ENCODE data around the gene NFX1.

NFX1 gene

GRCh38 chr9:33287087-33287490, 3.2 kb upstream of the NFX1 start:
- no peak overlapping the region for H2BK15ac ChIP-seq (replicated peaks; ENCODE audit: low read depth)
- peaks cover 14% of the 10 kb centered on the region for H3K79me2 ChIP-seq (ENCODE audit: control insufficient read depth, insufficient read depth, low read length)
- H2AK5ac ChIP-seq (ENCODE audit: low read length), result no peak overlapping the region
- H3K4me3 ChIP-seq (ENCODE audit: low read length), result no peak overlapping the region
- no peak overlapping the region for H2BK5ac ChIP-seq (ENCODE audit: low read length)
- H4K5ac ChIP-seq (ENCODE audit: low read length), result no peak overlapping the region
- no peak overlapping the region for H2BK120ac ChIP-seq (ENCODE audit: low read depth, low read length)
- no peak overlapping the region for H3K4me2 ChIP-seq (ENCODE audit: low read length)
- WGBS (ENCODE audit: extremely low coverage, insufficient coverage, low lambda C conversion rate), result no CpG with 5 or more reads among the region's 4 CpGs
- H4K8ac ChIP-seq (ENCODE audit: low read depth, low read length), result no peak overlapping the region
- peaks cover 3% of the 10 kb centered on the region for H3K79me1 ChIP-seq (ENCODE audit: low read length)
- no peak overlapping the region for H3K18ac ChIP-seq (ENCODE audit: low read length)
- no peaks in the 10 kb centered on the region for H3K36me3 ChIP-seq (ENCODE audit: control insufficient read depth, insufficient read depth, low read length)
- H3K27me3 ChIP-seq (ENCODE audit: insufficient read depth, low read length, poor library complexity), result no peaks in the 10 kb centered on the region
- no peaks in the 10 kb centered on the region for H3K4me1 ChIP-seq (ENCODE audit: control insufficient read depth, low read depth, low read length)
- no peak overlapping the region for H3K4ac ChIP-seq (ENCODE audit: low read depth, low read length)
- no peak overlapping the region for H3K56ac ChIP-seq (ENCODE audit: low read length)
- DNase-seq, result peak; percentile 72
- H3K23ac ChIP-seq (ENCODE audit: low read length), result no peak overlapping the region
- no peak overlapping the region for H3K27ac ChIP-seq (ENCODE audit: low read depth, low read length)
- no peak overlapping the region for H3K9ac ChIP-seq (ENCODE audit: low read length)

- Histone ChIP-seq H3K4me1 (ENCODE audit: control insufficient read depth, low read depth, low read length) (no peaks in the 10 kb centered on the region), H3K4me3 (ENCODE audit: low read length) (no peak overlapping the region), H2BK5ac (ENCODE audit: low read length) (no peak overlapping the region), H2BK15ac (replicated peaks; ENCODE audit: low read depth) (no peak overlapping the region), H2AK5ac (ENCODE audit: low read length) (no peak overlapping the region), H3K23ac (ENCODE audit: low read length) (no peak overlapping the region), H3K56ac (ENCODE audit: low read length) (no peak overlapping the region), H3K9ac (ENCODE audit: low read length) (no peak overlapping the region), H2BK120ac (ENCODE audit: low read depth, low read length) (no peak overlapping the region), H4K5ac (ENCODE audit: low read length) (no peak overlapping the region), H3K27me3 (ENCODE audit: insufficient read depth, low read length, poor library complexity) (no peaks in the 10 kb centered on the region), H3K4me2 (ENCODE audit: low read length) (no peak overlapping the region), H3K36me3 (ENCODE audit: control insufficient read depth, insufficient read depth, low read length) (peaks cover 2% of the 10 kb centered on the region), H3K18ac (ENCODE audit: low read length) (no peak overlapping the region), H3K4ac (ENCODE audit: low read depth, low read length) (no peak overlapping the region), H3K79me1 (ENCODE audit: low read length) (peaks cover 14% of the 10 kb centered on the region), H4K8ac (ENCODE audit: low read depth, low read length) (no peak overlapping the region), H3K79me2 (ENCODE audit: control insufficient read depth, insufficient read depth, low read length) (peaks cover 25% of the 10 kb centered on the region), H3K27ac (ENCODE audit: low read depth, low read length) (no peak overlapping the region)
- WGBS (ENCODE audit: extremely low coverage, insufficient coverage, low lambda C conversion rate), result no CpG with 5 or more reads among the region's 4 CpGs
- no peak for DNase-seq
Observed at GRCh38 chr9:33288235-33288634, 2.1 kb upstream of the NFX1 start.

- Histone ChIP-seq H3K79me1 (ENCODE audit: low read length) (peaks cover 16% of the 10 kb centered on the region), H4K8ac (ENCODE audit: low read depth, low read length) (no peak overlapping the region), H3K18ac (ENCODE audit: low read length) (no peak overlapping the region), H2BK15ac (replicated peaks; ENCODE audit: low read depth) (no peak overlapping the region), H3K56ac (ENCODE audit: low read length) (no peak overlapping the region), H2AK5ac (ENCODE audit: low read length) (no peak overlapping the region), H3K27me3 (ENCODE audit: insufficient read depth, low read length, poor library complexity) (no peaks in the 10 kb centered on the region), H3K9ac (ENCODE audit: low read length) (no peak overlapping the region), H3K4ac (ENCODE audit: low read depth, low read length) (peak overlapping the region; percentile 41), H3K27ac (ENCODE audit: low read depth, low read length) (no peak overlapping the region), H3K36me3 (ENCODE audit: control insufficient read depth, insufficient read depth, low read length) (peaks cover 2% of the 10 kb centered on the region), H2BK120ac (ENCODE audit: low read depth, low read length) (no peak overlapping the region), H3K4me1 (ENCODE audit: control insufficient read depth, low read depth, low read length) (no peaks in the 10 kb centered on the region), H3K4me3 (ENCODE audit: low read length) (no peak overlapping the region), H3K79me2 (ENCODE audit: control insufficient read depth, insufficient read depth, low read length) (peaks cover 29% of the 10 kb centered on the region), H4K5ac (ENCODE audit: low read length) (no peak overlapping the region), H2BK5ac (ENCODE audit: low read length) (no peak overlapping the region), H3K4me2 (ENCODE audit: low read length) (no peak overlapping the region), H3K23ac (ENCODE audit: low read length) (no peak overlapping the region)
- DNase-seq, result no peak
- no CpG with 5 or more reads among the region's 14 CpGs for WGBS (ENCODE audit: extremely low coverage, insufficient coverage, low lambda C conversion rate)
Observed at GRCh38 chr9:33288828-33289483, 1.4 kb upstream of the NFX1 start.

- DNase-seq, result peak; percentile 18
Observed at GRCh38 chr9:33289496-33289895, 820 bp upstream of the NFX1 start.

GRCh38 chr9:33289936-33290246, 425 bp upstream of the NFX1 start:
- Histone ChIP-seq H2BK15ac (replicated peaks; ENCODE audit: low read depth) (no peak overlapping the region), H3K27me3 (ENCODE audit: insufficient read depth, low read length, poor library complexity) (no peaks in the 10 kb centered on the region), H3K18ac (ENCODE audit: low read length) (peak overlapping the region; percentile 69), H3K56ac (ENCODE audit: low read length) (peak overlapping the region; percentile 89), H3K9ac (ENCODE audit: low read length) (peak overlapping the region; percentile 85), H2BK120ac (ENCODE audit: low read depth, low read length) (no peak overlapping the region), H2BK5ac (ENCODE audit: low read length) (peak overlapping the region; percentile 55), H3K23ac (ENCODE audit: low read length) (no peak overlapping the region), H3K4ac (ENCODE audit: low read depth, low read length) (peak overlapping the region; percentile 41), H3K79me1 (ENCODE audit: low read length) (peaks cover 19% of the 10 kb centered on the region), H2AK5ac (ENCODE audit: low read length) (no peak overlapping the region), H3K4me2 (ENCODE audit: low read length) (peak overlapping the region; percentile 43), H3K36me3 (ENCODE audit: control insufficient read depth, insufficient read depth, low read length) (peaks cover 6% of the 10 kb centered on the region), H4K8ac (ENCODE audit: low read depth, low read length) (no peak overlapping the region), H3K79me2 (ENCODE audit: control insufficient read depth, insufficient read depth, low read length) (peaks cover 35% of the 10 kb centered on the region), H3K27ac (ENCODE audit: low read depth, low read length) (peak overlapping the region; percentile 53), H4K5ac (ENCODE audit: low read length) (peak overlapping the region; percentile 44), H3K4me1 (ENCODE audit: control insufficient read depth, low read depth, low read length) (no peaks in the 10 kb centered on the region), H3K4me3 (ENCODE audit: low read length) (peak overlapping the region; percentile 63)
- DNase-seq, result no peak
- no CpG with 5 or more reads among the region's 14 CpGs for WGBS (ENCODE audit: extremely low coverage, insufficient coverage, low lambda C conversion rate)

More at GRCh38 chr9:33289496-33289895, 820 bp upstream of the NFX1 start:
- no peak overlapping the region for H3K23ac ChIP-seq (ENCODE audit: low read length)
- H3K36me3 ChIP-seq (ENCODE audit: control insufficient read depth, insufficient read depth, low read length), result peaks cover 4% of the 10 kb centered on the region
- H3K4me1 ChIP-seq (ENCODE audit: control insufficient read depth, low read depth, low read length), result no peaks in the 10 kb centered on the region
- H3K4me2 ChIP-seq (ENCODE audit: low read length), result no peak overlapping the region
- H3K4me3 ChIP-seq (ENCODE audit: low read length), result no peak overlapping the region
- no peak overlapping the region for H4K5ac ChIP-seq (ENCODE audit: low read length)
- no peak overlapping the region for H2BK120ac ChIP-seq (ENCODE audit: low read depth, low read length)
- peak overlapping the region; percentile 69 for H3K18ac ChIP-seq (ENCODE audit: low read length)
- H3K56ac ChIP-seq (ENCODE audit: low read length), result peak overlapping the region; percentile 89
- H2BK15ac ChIP-seq (replicated peaks; ENCODE audit: low read depth), result no peak overlapping the region
- H2BK5ac ChIP-seq (ENCODE audit: low read length), result no peak overlapping the region
- peak overlapping the region; percentile 40 for H3K9ac ChIP-seq (ENCODE audit: low read length)
- no peak overlapping the region for H4K8ac ChIP-seq (ENCODE audit: low read depth, low read length)
- H3K27ac ChIP-seq (ENCODE audit: low read depth, low read length), result no peak overlapping the region
- WGBS (ENCODE audit: extremely low coverage, insufficient coverage, low lambda C conversion rate), result no CpG with 5 or more reads among the region's 12 CpGs
- H3K27me3 ChIP-seq (ENCODE audit: insufficient read depth, low read length, poor library complexity), result no peaks in the 10 kb centered on the region
- peaks cover 17% of the 10 kb centered on the region for H3K79me1 ChIP-seq (ENCODE audit: low read length)
- H3K79me2 ChIP-seq (ENCODE audit: control insufficient read depth, insufficient read depth, low read length), result peaks cover 32% of the 10 kb centered on the region
- peak overlapping the region; percentile 41 for H3K4ac ChIP-seq (ENCODE audit: low read depth, low read length)
- H2AK5ac ChIP-seq (ENCODE audit: low read length), result no peak overlapping the region

GRCh38 chr9:33291031-33291397, 698 bp downstream of the NFX1 start:
- Histone ChIP-seq H3K4ac (ENCODE audit: low read depth, low read length) (no peak overlapping the region), H3K9ac (ENCODE audit: low read length) (peak overlapping the region; percentile 88), H3K4me1 (ENCODE audit: control insufficient read depth, low read depth, low read length) (no peaks in the 10 kb centered on the region), H2BK5ac (ENCODE audit: low read length) (no peak overlapping the region), H3K23ac (ENCODE audit: low read length) (no peak overlapping the region), H3K27ac (ENCODE audit: low read depth, low read length) (no peak overlapping the region), H2BK120ac (ENCODE audit: low read depth, low read length) (no peak overlapping the region), H3K36me3 (ENCODE audit: control insufficient read depth, insufficient read depth, low read length) (peaks cover 9% of the 10 kb centered on the region), H3K4me3 (ENCODE audit: low read length) (peak overlapping the region; percentile 87), H3K79me2 (ENCODE audit: control insufficient read depth, insufficient read depth, low read length) (peaks cover 39% of the 10 kb centered on the region), H3K79me1 (ENCODE audit: low read length) (peaks cover 21% of the 10 kb centered on the region), H3K27me3 (ENCODE audit: insufficient read depth, low read length, poor library complexity) (no peaks in the 10 kb centered on the region), H4K5ac (ENCODE audit: low read length) (no peak overlapping the region), H3K56ac (ENCODE audit: low read length) (peak overlapping the region; percentile 94), H2AK5ac (ENCODE audit: low read length) (no peak overlapping the region), H3K18ac (ENCODE audit: low read length) (no peak overlapping the region), H2BK15ac (replicated peaks; ENCODE audit: low read depth) (no peak overlapping the region), H3K4me2 (ENCODE audit: low read length) (peak overlapping the region; percentile 34), H4K8ac (ENCODE audit: low read depth, low read length) (no peak overlapping the region)
- WGBS (ENCODE audit: extremely low coverage, insufficient coverage, low lambda C conversion rate), result no CpG with 5 or more reads among the region's 7 CpGs
- DNase-seq, result no peak

All from mesendoderm (in vitro differentiated cells).